ENCODE measurements around the gene LAMA2. TPM values are rescaled to one million over a fixed set of nuclear protein-coding genes. Genes with fewer than 3 reads are reported as not detected.

LAMA2 gene
- total and polyA plus RNA-seq, 2 of the 13 experiments (the other 11 are each of a cell fraction or from before 2014, with no cell fraction given) = 0.11 to 0.28 TPM

- BruUV-seq (replicated peaks) = no TSS peak
- 0% methylated on average over 4 of the region's 4 CpGs for WGBS (ENCODE audit: low lambda C conversion rate)
- CTCF ChIA-PET (ENCODE audit: low intra/inter-chr PET ratio, low total read pairs) = no interaction called here
These were observed 219.8 kb downstream of the LAMA2 start for GRCh38 chr6:129102741-129103140.

More at GRCh38 chr6:129102741-129103140, 219.8 kb downstream of the LAMA2 start:
- intact Hi-C loops (cut with micrococcal nuclease; ENCODE audit: unreplicated experiment) = no loop called here
- H3K9ac ChIP-seq (ENCODE audit: insufficient read depth, low read depth, low read length) = no peak overlapping the region
- H3K4me1 ChIP-seq (ENCODE audit: insufficient read depth, low read length) = no peaks in the 10 kb centered on the region
- no peak overlapping the region for H2AFZ ChIP-seq (ENCODE audit: low read length)
- no peaks in the 10 kb centered on the region for H4K20me1 ChIP-seq (ENCODE audit: insufficient read depth, low read length)
- in situ Hi-C loops (cut with HindIII; ENCODE audit: extremely low pct_ligation_motif_present, low pct_unique_long_range_greater_than_20kb) = no loop called here
- no peaks in the 10 kb centered on the region for H3K9me3 ChIP-seq (ENCODE audit: low read length)
- no peak overlapping the region for H3K27ac ChIP-seq (ENCODE audit: extremely low read length, insufficient read depth, low read length)
- POLR2A ChIA-PET = no interaction called here
- no peaks in the 10 kb centered on the region for H3K36me3 ChIP-seq (replicated peaks in 1 of 2; ENCODE audit: control insufficient read depth in 1 of 2, insufficient read depth in 2 of 2, low read length in 2 of 2)
- DNase-seq (ENCODE audit: low spot score) (no peak), ATAC-seq (no peak), FAIRE-seq (no peak)
- no peak overlapping the region for H3K4me2 ChIP-seq (ENCODE audit: low read depth, low read length)
- H3K4me3 ChIP-seq (replicated peaks in 1 of 3; ENCODE audit: insufficient read depth in 1 of 3, low read depth in 2 of 3, low read length in 3 of 3) = no peak overlapping the region
- H3K79me2 ChIP-seq (ENCODE audit: insufficient read depth, low read length) = no peaks in the 10 kb centered on the region
- no peak for TF ChIP-seq FOSL1 (CRISPR knock-in tag; IDR thresholded peaks at IDR 0.05; ENCODE audit: borderline replicate concordance)
- no peak for TF ChIP-seq ZNF30 (CRISPR knock-in tag; IDR thresholded peaks at IDR 0.05)
- no peak for TF ChIP-seq PREB (CRISPR knock-in tag; IDR thresholded peaks at IDR 0.05)
- TF ChIP-seq KDM6A (CRISPR knock-in tag; IDR thresholded peaks at IDR 0.05; ENCODE audit: low read depth) = no peak
- TF ChIP-seq, protein P1, sequence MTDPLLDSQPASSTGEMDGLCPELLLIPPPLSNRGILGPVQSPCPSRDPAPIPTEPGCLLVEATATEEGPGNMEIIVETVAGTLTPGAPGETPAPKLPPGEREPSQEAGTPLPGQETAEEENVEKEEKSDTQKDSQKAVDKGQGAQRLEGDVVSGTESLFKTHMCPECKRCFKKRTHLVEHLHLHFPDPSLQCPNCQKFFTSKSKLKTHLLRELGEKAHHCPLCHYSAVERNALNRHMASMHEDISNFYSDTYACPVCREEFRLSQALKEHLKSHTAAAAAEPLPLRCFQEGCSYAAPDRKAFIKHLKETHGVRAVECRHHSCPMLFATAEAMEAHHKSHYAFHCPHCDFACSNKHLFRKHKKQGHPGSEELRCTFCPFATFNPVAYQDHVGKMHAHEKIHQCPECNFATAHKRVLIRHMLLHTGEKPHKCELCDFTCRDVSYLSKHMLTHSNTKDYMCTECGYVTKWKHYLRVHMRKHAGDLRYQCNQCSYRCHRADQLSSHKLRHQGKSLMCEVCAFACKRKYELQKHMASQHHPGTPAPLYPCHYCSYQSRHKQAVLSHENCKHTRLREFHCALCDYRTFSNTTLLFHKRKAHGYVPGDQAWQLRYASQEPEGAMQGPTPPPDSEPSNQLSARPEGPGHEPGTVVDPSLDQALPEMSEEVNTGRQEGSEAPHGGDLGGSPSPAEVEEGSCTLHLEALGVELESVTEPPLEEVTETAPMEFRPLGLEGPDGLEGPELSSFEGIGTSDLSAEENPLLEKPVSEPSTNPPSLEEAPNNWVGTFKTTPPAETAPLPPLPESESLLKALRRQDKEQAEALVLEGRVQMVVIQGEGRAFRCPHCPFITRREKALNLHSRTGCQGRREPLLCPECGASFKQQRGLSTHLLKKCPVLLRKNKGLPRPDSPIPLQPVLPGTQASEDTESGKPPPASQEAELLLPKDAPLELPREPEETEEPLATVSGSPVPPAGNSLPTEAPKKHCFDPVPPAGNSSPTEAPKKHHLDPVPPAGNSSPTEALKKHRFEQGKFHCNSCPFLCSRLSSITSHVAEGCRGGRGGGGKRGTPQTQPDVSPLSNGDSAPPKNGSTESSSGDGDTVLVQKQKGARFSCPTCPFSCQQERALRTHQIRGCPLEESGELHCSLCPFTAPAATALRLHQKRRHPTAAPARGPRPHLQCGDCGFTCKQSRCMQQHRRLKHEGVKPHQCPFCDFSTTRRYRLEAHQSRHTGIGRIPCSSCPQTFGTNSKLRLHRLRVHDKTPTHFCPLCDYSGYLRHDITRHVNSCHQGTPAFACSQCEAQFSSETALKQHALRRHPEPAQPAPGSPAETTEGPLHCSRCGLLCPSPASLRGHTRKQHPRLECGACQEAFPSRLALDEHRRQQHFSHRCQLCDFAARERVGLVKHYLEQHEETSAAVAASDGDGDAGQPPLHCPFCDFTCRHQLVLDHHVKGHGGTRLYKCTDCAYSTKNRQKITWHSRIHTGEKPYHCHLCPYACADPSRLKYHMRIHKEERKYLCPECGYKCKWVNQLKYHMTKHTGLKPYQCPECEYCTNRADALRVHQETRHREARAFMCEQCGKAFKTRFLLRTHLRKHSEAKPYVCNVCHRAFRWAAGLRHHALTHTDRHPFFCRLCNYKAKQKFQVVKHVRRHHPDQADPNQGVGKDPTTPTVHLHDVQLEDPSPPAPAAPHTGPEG (CRISPR knock-in tag; IDR thresholded peaks at IDR 0.05) = no peak
- TF ChIP-seq ZNF768 (CRISPR knock-in tag; IDR thresholded peaks at IDR 0.05) = no peak
- TF ChIP-seq, protein P2, sequence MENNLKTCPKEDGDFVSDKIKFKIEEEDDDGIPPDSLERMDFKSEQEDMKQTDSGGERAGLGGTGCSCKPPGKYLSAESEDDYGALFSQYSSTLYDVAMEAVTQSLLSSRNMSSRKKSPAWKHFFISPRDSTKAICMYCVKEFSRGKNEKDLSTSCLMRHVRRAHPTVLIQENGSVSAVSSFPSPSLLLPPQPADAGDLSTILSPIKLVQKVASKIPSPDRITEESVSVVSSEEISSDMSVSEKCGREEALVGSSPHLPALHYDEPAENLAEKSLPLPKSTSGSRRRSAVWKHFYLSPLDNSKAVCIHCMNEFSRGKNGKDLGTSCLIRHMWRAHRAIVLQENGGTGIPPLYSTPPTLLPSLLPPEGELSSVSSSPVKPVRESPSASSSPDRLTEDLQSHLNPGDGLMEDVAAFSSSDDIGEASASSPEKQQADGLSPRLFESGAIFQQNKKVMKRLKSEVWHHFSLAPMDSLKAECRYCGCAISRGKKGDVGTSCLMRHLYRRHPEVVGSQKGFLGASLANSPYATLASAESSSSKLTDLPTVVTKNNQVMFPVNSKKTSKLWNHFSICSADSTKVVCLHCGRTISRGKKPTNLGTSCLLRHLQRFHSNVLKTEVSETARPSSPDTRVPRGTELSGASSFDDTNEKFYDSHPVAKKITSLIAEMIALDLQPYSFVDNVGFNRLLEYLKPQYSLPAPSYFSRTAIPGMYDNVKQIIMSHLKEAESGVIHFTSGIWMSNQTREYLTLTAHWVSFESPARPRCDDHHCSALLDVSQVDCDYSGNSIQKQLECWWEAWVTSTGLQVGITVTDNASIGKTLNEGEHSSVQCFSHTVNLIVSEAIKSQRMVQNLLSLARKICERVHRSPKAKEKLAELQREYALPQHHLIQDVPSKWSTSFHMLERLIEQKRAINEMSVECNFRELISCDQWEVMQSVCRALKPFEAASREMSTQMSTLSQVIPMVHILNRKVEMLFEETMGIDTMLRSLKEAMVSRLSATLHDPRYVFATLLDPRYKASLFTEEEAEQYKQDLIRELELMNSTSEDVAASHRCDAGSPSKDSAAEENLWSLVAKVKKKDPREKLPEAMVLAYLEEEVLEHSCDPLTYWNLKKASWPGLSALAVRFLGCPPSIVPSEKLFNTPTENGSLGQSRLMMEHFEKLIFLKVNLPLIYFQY (CRISPR knock-in tag; IDR thresholded peaks at IDR 0.05; ENCODE audit: borderline replicate concordance) = no peak
- TF ChIP-seq, protein P3, sequence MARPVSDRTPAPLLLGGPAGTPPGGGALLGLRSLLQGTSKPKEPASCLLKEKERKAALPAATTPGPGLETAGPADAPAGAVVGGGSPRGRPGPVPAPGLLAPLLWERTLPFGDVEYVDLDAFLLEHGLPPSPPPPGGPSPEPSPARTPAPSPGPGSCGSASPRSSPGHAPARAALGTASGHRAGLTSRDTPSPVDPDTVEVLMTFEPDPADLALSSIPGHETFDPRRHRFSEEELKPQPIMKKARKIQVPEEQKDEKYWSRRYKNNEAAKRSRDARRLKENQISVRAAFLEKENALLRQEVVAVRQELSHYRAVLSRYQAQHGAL (CRISPR knock-in tag; IDR thresholded peaks at IDR 0.05; ENCODE audit: not compliant biosample characterization) = no peak
- H3K27me3 ChIP-seq (ENCODE audit: control insufficient read depth in 1 of 2, insufficient read depth in 2 of 2, low read length in 2 of 2) = no peaks in the 10 kb centered on the region

All from HepG2 (cell line).